OCI-M2 (cell line): ENCODE data around the gene OSBPL9.
"Not testable (repeated sequence)": the region's sequence is repeated elsewhere in the genome, so short reads cannot be mapped to it uniquely, and the experiment has no call there.

Experiments used
- DNase-seq: peaks from one replicate; lab custom pipeline; 2025; ENCODE audit not compliant: unreplicated experiment; lab: John Stamatoyannopoulos, UW

Gene OSBPL9

DNA sequence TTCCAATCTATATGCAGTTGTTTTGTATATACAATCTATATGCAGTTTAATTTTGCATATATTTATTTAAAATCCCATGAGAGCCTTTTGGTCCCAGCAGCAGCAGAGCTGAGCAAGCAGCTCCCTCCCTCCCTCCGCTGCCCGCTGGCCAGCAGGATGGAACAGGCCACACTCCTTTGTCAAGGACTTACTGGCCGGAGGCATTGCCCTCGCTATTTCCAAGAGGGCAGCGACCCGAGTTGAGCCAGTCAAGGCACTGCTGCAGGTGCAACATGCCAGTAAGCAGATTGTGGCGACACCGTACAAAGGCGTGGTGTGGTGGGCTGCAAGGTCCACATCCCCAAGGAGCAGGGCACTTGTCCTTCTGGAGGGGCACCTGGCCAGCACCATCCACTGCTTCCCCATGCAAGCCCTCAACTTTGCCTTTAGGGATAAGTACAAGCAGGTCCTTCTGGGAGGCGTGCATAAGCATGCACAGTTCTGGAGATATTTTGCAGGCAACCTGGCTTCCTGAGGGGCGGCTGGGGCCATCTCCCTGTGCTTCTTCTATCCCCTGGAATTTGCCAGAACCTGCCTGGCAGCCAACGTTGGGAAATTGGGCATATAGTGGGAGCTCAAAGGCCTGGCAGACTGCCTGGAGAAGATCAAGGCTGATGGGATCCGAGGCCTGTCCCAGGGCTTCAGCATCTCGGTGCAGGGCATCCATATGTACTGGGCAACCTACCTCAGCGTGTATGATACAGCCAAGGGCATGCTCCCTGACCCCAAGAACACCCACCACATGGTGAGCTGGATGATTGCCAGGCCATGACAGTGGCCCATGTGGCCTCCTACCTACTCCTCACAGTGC is 92.2 kb downstream of the OSBPL9 start:
- DNase-seq: no peak

- no peak for DNase-seq
These were observed 93.1 kb downstream of the OSBPL9 start for GRCh38 chr1:51709951-51710350.

GRCh38 chr1:51712590-51712989 is 95.7 kb downstream of the OSBPL9 start:
- no peak for DNase-seq

DNA sequence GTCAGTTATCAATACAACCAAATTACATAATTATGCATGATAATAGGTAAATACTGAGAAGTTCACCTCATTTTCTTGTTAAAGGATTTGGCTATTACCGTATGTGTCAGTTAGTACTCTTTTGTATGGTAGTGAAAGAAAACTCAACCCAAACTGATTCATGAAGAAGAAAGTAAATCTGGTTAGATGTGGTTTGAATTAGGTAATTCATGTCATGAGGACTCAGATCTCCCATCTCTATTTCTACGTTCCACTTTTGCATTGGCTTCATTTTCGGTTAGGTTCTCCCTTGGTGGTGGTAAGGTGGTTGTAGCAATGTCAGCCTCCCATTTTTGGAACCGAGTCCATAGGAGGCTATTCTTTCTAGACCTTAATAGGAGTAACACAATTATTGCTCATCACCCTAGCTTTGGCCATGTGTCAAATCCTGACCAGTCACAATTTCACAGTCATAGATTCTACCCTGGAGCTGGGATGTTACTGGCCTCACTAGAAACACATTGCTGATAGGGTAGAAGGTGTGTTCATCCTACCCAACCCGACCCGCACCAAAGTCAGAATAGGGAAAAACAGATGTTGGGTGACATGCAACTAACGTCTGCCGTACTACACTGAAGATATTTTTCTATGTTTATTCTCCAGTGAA is 97.6 kb downstream of the OSBPL9 start:
- DNase-seq: no peak

- no peak for DNase-seq
These were observed 98.5 kb downstream of the OSBPL9 start for GRCh38 chr1:51715369-51715768.

GRCh38 chr1:51716746-51717145 is 99.9 kb downstream of the OSBPL9 start:
- DNase-seq: no peak

DNA sequence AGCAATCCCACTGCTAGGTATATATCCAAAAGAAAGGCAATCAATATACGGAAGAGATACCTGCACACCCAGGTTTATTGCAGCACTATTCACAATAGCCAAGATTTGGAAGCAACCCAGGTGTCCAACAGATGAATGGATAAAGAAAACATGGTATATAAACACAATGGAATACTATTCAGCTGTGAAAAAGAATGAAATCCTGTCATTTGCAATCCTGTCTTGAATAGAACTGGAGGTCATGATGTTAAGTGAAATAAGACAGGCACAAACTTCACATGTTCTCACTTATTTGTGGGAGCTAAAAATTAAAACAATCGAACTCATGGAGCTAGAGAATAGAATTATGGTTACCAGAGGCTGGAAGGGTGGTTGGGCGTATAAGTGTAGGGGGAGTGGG is 101.0 kb downstream of the OSBPL9 start:
- no peak for DNase-seq

GRCh38 chr1:51719146-51719545 is 102.3 kb downstream of the OSBPL9 start:
- no peak for DNase-seq

- no peak for DNase-seq
These were observed 107.9 kb downstream of the OSBPL9 start for GRCh38 chr1:51724797-51725196.

GRCh38 chr1:51726051-51726450 is 109.2 kb downstream of the OSBPL9 start:
- DNase-seq: no peak

- DNase-seq: no peak
These were observed 109.8 kb downstream of the OSBPL9 start for GRCh38 chr1:51726544-51727225.

DNA sequence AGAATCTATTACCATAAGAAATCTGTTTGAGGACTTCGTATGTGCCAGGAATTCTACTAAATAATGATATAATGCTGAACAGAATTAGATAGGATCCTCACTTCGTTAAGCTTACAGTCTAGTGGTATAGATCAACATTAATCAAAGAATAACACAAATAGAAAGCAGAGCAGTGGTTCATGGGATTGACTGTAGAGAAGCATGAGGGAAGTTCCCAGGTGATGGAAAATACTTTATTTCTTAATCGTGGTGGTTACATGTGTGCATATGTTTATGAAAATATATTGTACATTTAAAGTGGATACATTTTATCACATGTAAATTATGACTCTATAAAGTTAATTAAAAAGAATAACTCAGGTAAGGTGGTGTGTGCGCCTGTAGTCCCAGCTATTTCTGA is 110.5 kb downstream of the OSBPL9 start:
- DNase-seq: no peak

DNA sequence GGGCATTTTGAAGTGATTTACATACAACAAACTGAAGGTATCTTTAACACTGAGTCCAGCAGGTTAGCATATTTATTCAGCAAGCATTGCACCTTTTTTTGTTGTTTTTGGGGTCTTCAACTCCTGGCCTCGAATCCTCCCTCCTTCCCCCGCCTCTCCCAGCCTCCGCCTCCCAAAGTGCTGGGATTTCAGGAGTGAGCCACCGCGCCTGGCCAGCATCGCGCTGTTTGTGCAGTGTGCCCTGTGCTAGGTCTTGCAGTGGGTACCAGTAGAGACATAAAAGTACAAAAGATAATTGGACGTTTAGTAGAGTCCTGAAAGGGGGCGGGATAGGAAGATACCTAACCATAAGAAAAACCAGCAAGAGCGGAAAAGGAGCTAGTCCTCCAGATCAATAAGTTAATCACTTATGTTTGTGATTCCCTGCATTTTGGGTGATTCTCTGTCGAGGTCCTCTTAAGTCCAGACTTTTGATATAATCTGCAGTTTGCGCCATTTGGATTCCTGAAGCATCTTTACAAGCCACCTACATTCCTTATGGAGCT is 111.8 kb downstream of the OSBPL9 start:
- no peak for DNase-seq

GRCh38 chr1:51729156-51729823 is 112.4 kb downstream of the OSBPL9 start:
- peak; percentile 32 for DNase-seq

GRCh38 chr1:51729824-51730301 is 113.0 kb downstream of the OSBPL9 start:
- DNase-seq: no peak

DNA sequence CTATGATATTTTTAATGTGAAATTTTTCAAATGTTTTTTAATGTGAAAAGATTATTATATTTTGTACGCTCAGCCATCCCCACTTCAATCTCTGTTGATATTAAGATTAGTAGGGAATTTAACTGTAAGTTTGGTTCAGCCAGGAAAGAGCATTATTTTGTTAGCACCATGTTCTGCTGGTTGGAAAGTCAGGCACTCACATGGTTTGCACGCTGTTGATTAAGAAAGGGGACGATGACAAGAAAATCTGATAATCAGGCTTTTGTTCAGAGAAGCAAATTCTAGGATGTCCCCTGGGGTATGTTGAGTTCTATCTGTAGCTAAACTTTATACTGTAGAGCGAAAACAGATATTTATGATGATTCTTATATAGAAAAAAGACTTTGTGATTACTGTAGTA is 115.1 kb downstream of the OSBPL9 start:
- no peak for DNase-seq

DNA sequence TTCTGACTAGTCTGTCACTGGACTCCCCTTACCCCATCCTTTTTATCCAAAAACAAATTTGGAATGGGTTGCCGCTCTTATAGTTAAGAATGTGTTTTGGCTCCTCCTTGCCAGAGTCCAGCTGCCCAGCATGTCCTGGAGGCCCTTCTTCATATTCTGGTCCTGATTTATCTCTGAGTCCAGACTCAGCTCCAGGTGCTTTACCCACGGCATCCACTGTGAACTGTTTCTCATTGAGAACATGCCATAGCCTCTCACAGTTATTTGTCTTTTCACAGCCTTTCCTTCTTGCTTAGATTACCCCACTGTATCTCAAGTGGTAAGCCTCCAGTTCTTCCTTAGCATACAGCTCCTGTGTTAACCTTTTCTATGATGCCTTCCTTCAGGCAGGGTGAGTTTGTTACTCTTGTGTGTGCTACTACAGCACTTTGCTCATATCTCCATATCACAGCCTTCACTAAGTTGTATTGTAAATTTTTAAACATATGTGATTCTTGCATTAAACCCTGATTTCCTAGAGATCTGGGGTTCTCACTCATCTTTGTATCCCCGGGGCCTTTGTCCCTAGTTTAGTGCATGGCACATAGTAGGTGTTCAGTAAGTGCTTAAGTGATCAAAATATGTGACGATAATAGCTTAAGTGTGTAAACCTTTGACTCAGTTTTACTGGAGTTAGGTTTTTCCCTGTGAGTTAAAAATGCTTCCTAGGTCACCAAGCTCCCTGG is 116.0 kb downstream of the OSBPL9 start:
- no peak for DNase-seq

DNA sequence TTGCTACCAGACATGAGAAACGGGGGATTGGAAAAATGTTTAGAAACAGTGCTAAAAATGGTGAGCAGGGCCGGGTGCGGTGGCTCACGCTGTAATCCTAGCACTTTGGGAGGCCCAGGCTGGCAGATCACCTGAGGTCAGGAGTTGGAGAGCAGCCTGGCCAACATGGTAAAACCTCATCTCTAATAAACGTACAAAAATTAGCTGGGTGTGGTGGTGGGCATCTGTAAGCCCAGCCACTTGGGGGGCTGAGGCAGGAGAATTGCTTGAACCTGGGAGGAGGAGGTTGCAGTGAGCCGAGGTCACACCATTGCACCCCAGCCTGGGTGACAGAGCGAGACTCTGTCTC is 116.5 kb downstream of the OSBPL9 start:
- not testable (repeated sequence) for DNase-seq

- DNase-seq: no peak
These were observed 117.1 kb downstream of the OSBPL9 start for GRCh38 chr1:51733793-51734522.
